ENCODE measurements around the gene SUPT3H.
"Not testable (repeated sequence)": the region's sequence is repeated elsewhere in the genome, so short reads cannot be mapped to it uniquely, and the experiment has no call there.

SUPT3H gene

DNA sequence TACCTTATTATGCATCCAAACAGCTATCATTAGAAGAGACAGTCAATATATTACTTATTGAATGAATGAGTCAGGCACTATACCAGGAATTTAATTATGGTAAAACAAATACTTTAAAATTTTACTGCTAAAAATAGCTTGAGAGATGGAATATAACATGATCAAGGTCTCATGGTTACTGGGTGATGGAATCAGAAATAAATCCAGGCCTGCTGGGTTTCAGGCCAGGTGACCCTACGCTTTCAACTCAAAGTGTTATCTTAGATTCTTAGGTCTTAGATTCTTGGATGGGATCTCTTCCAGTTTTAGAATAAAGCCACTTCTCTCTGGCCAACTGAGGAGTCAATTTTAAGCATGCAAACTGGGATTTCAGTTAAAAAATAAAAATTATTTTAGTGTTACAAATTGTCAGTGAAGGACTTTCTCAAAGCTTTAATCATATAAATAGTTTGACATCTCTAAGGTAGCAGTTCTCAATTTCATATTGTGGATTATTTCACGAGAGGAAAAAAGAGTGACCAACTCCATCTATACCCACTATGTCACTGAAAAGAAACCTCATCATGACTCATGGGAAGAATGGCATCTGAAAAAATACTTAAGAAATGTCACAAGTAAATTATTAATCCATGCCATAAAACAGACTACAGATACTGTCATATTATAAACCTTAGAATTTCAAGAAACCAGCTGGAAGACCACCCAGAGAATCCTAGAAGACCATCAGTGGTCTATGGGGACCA is 333.1 kb downstream of the SUPT3H start:
- H3K9ac ChIP-seq (ENCODE audit: low read length), result no peak overlapping the region
- no peaks in the 10 kb centered on the region for H3K36me3 ChIP-seq (ENCODE audit: control insufficient read depth, insufficient read depth, low read length)
- no peak overlapping the region for H3K4me3 ChIP-seq (ENCODE audit: low read length)
- no peaks in the 10 kb centered on the region for H3K4me1 ChIP-seq (ENCODE audit: control insufficient read depth, insufficient read depth, low read length)
- no peak overlapping the region for H3K27ac ChIP-seq (ENCODE audit: low read depth, low read length)
- H3K27me3 ChIP-seq (ENCODE audit: control insufficient read depth, insufficient read depth, low read length), result no peaks in the 10 kb centered on the region

DNA sequence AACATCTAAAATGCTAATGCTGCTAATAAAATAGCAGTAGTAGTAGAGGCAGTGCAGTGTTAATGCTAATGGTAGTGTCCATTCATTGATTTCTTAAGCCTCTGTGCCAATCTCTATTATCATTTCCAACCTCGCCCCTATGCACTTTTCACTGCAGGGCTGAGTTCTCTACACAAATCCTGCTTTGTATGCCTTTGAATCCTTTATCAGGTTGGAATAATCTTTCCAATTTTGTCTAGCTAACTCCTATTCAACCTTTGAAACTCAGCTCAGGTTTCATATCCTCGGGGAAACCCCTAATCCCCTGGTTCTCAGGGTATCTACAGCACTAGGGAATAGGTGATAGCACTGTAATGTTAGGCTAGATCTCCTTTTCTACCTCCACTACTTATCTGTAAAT is 333.6 kb downstream of the SUPT3H start:
- Histone ChIP-seq H3K4me3 (ENCODE audit: low read length) (no peak overlapping the region), H3K9ac (ENCODE audit: low read length) (no peak overlapping the region), H3K27me3 (ENCODE audit: control insufficient read depth, insufficient read depth, low read length) (no peaks in the 10 kb centered on the region), H3K4me1 (ENCODE audit: control insufficient read depth, insufficient read depth, low read length) (no peaks in the 10 kb centered on the region), H3K27ac (ENCODE audit: low read depth, low read length) (no peak overlapping the region), H3K36me3 (ENCODE audit: control insufficient read depth, insufficient read depth, low read length) (no peaks in the 10 kb centered on the region)

DNA sequence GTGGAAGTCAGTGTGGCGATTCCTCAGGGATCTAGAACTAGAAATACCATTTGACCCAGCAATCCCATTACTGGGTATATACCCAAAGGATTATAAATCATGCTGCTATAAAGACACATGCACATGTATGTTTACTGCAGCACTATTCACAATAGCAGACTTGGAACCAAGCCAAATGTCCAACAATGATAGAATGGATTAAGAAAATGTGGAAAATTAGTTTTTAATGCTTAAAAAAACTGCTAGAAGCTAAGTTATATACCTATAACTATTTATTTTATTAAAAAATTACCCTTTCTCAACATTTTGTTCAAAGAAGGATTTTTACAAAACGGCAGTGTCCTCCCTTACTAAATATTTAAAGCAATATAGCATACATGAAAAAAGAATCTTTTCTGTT is 335.1 kb downstream of the SUPT3H start:
- H3K27ac ChIP-seq (ENCODE audit: low read depth, low read length); H3K36me3 ChIP-seq (ENCODE audit: control insufficient read depth, insufficient read depth, low read length); H3K4me1 ChIP-seq (ENCODE audit: control insufficient read depth, insufficient read depth, low read length); H3K9ac ChIP-seq (ENCODE audit: low read length); H3K4me3 ChIP-seq (ENCODE audit: low read length); H3K27me3 ChIP-seq (ENCODE audit: control insufficient read depth, insufficient read depth, low read length): not testable (repeated sequence)

DNA sequence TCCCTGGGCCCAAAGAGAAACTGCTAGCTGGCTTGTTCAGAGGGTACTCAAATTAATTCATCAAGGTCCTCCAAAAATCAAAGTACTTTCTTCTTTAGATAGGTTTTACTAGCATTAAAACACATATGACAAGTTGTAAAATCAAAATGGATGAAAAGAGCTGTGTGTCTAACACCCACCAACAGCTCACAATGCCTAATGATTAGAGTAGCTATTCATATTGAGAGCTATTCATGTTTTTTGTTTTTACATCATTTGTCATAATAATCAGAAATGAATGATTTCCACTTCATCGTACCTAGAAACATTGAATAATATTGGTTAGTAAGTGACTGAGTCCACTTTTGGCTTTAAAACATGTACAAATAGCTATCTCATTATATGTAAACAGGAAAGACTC is 339.5 kb downstream of the SUPT3H start:
- no peaks in the 10 kb centered on the region for H3K36me3 ChIP-seq (ENCODE audit: control insufficient read depth, insufficient read depth, low read length)
- no peak overlapping the region for H3K4me3 ChIP-seq (ENCODE audit: low read length)
- H3K4me1 ChIP-seq (ENCODE audit: control insufficient read depth, insufficient read depth, low read length), result no peaks in the 10 kb centered on the region
- no peaks in the 10 kb centered on the region for H3K27me3 ChIP-seq (ENCODE audit: control insufficient read depth, insufficient read depth, low read length)
- H3K9ac ChIP-seq (ENCODE audit: low read length), result no peak overlapping the region
- no peak overlapping the region for H3K27ac ChIP-seq (ENCODE audit: low read depth, low read length)

DNA sequence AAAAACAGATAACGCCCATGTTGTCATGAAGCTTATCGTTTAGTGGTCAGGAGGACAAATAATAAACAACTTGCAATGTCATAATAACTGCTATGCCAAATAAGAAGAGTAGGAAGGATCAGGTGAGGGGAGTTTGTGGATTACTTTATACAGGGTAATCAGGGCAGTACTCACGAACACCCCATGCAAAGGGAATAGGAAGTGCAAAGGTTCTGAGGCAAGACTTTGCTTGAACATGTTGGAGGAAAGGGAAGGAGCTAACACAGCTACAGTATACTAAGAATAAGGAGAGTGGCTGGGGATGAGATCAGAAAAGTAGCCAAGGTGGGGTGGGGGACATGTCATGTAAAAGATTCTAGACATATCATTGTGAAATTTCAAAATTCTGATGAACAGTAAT is 341.6 kb downstream of the SUPT3H start:
- Histone ChIP-seq H3K36me3 (ENCODE audit: control insufficient read depth, insufficient read depth, low read length) (no peaks in the 10 kb centered on the region), H3K27ac (ENCODE audit: low read depth, low read length) (no peak overlapping the region), H3K9ac (ENCODE audit: low read length) (no peak overlapping the region), H3K27me3 (ENCODE audit: control insufficient read depth, insufficient read depth, low read length) (no peaks in the 10 kb centered on the region), H3K4me1 (ENCODE audit: control insufficient read depth, insufficient read depth, low read length) (no peaks in the 10 kb centered on the region), H3K4me3 (ENCODE audit: low read length) (no peak overlapping the region)

DNA sequence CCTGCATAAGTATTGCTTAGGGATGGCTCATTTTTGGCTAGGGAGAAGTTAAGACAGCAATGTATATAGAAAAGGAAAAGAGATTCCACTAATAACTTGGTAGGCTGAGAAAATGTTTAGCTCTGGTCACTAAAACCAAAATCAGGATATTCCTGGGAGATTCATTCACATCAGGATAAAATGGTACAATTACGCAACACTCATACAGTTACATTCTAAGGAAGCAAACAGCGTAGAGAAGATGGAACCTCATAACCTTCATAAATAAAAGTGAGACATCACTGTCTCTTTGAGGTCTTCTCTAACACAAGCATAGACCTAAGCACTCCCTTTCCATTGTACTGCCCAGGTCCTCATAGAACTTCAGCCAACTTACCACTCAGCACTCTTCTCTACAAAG is 345.3 kb downstream of the SUPT3H start:
- Histone ChIP-seq H3K4me3 (ENCODE audit: low read length) (no peak overlapping the region), H3K27me3 (ENCODE audit: control insufficient read depth, insufficient read depth, low read length) (no peaks in the 10 kb centered on the region), H3K9ac (ENCODE audit: low read length) (no peak overlapping the region), H3K4me1 (ENCODE audit: control insufficient read depth, insufficient read depth, low read length) (no peaks in the 10 kb centered on the region), H3K27ac (ENCODE audit: low read depth, low read length) (no peak overlapping the region), H3K36me3 (ENCODE audit: control insufficient read depth, insufficient read depth, low read length) (no peaks in the 10 kb centered on the region)

DNA sequence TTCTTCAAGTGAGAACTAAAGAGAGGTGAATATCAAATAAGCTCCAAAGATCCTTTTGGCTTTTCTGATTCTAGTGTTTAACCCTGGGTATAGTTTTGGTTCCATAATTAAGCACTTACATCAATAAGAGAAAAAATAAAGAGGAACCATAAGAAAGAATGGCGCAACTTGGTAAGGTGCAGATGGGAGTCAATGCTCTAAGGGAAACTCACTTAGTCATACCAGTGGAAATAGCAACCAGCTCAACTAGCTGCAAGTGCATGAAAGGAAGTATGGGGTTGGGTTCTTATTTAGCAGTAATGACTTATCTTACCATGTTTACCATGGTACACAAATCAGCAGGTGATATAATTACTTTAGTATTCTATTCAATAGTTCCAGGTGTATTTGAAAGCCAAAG is 346.1 kb downstream of the SUPT3H start:
- Histone ChIP-seq H3K36me3 (ENCODE audit: control insufficient read depth, insufficient read depth, low read length) (no peaks in the 10 kb centered on the region), H3K4me3 (ENCODE audit: low read length) (no peak overlapping the region), H3K4me1 (ENCODE audit: control insufficient read depth, insufficient read depth, low read length) (no peaks in the 10 kb centered on the region), H3K27ac (ENCODE audit: low read depth, low read length) (no peak overlapping the region), H3K9ac (ENCODE audit: low read length) (no peak overlapping the region), H3K27me3 (ENCODE audit: control insufficient read depth, insufficient read depth, low read length) (no peaks in the 10 kb centered on the region)

DNA sequence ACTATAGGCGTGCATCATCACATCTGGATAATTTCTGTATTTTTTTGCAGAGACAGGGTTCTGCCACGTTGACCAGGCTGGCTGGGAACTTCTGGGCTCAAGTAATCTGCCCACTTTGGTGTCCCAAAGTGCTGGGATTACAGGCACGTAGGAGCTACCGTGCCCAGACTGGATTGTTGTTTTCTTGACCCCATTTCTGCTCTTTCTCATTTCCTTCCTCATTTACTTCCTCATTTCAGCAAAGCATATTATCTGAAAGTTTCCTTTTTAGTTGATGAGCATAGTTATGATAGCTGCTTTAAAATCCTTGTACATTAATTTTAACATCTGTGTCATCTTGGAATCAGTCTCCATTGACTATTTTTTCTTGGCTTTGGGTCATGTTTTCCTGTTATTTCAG is 350.6 kb downstream of the SUPT3H start:
- H3K27ac ChIP-seq (ENCODE audit: low read depth, low read length), result no peak overlapping the region
- H3K27me3 ChIP-seq (ENCODE audit: control insufficient read depth, insufficient read depth, low read length), result no peaks in the 10 kb centered on the region
- H3K4me1 ChIP-seq (ENCODE audit: control insufficient read depth, insufficient read depth, low read length), result no peaks in the 10 kb centered on the region
- no peaks in the 10 kb centered on the region for H3K36me3 ChIP-seq (ENCODE audit: control insufficient read depth, insufficient read depth, low read length)
- no peak overlapping the region for H3K4me3 ChIP-seq (ENCODE audit: low read length)
- no peak overlapping the region for H3K9ac ChIP-seq (ENCODE audit: low read length)

DNA sequence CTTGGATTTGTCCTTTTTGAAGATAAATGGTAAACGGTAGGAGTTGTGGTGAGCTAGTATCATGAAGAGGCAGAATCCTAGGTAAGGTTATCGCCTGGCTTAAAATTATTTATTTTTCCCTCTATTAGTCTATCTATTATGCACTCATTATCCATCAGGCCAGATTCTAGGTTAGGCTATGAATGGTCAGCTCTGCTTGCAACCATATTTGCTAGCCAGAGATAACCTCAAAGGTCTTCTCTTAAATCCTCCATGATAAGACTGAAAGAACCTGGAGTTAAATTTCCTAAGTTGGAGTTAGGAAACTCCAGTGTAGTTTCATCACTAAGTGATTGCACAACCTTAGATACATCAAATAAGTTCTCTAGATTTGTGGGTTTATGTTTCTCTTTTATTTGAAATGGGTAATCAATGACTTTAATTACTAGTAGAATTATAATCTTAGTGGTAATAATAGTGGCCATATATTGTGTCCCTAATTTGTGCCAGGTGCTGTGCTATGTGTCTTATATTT is 351.7 kb downstream of the SUPT3H start:
- H3K4me1 ChIP-seq (ENCODE audit: control insufficient read depth, insufficient read depth, low read length), result no peaks in the 10 kb centered on the region
- H3K36me3 ChIP-seq (ENCODE audit: control insufficient read depth, insufficient read depth, low read length), result no peaks in the 10 kb centered on the region
- H3K27ac ChIP-seq (ENCODE audit: low read depth, low read length), result no peak overlapping the region
- no peak overlapping the region for H3K9ac ChIP-seq (ENCODE audit: low read length)
- no peaks in the 10 kb centered on the region for H3K27me3 ChIP-seq (ENCODE audit: control insufficient read depth, insufficient read depth, low read length)
- H3K4me3 ChIP-seq (ENCODE audit: low read length), result no peak overlapping the region

DNA sequence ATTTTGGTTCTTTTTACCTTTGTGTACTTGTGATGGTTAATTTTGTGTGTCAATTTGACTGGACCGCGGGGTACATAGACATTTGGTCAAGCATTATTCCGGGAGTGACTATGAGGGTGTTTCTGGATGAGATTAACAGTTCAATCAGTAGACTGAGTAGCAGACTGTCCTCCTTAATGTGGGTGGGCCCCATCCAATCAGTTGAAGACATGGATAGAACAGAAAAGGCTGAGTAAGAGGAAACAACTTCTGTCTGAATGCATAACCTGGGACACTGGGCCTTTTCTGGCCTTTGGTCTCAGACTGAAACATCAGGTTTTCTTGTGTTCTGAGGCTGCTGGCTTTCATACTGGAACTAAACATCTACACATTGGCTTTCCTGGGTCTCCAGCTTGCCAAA is 353.1 kb downstream of the SUPT3H start:
- Histone ChIP-seq H3K4me1 (ENCODE audit: control insufficient read depth, insufficient read depth, low read length) (no peaks in the 10 kb centered on the region), H3K27ac (ENCODE audit: low read depth, low read length) (no peak overlapping the region), H3K27me3 (ENCODE audit: control insufficient read depth, insufficient read depth, low read length) (no peaks in the 10 kb centered on the region), H3K4me3 (ENCODE audit: low read length) (no peak overlapping the region), H3K36me3 (ENCODE audit: control insufficient read depth, insufficient read depth, low read length) (no peaks in the 10 kb centered on the region), H3K9ac (ENCODE audit: low read length) (no peak overlapping the region)

DNA sequence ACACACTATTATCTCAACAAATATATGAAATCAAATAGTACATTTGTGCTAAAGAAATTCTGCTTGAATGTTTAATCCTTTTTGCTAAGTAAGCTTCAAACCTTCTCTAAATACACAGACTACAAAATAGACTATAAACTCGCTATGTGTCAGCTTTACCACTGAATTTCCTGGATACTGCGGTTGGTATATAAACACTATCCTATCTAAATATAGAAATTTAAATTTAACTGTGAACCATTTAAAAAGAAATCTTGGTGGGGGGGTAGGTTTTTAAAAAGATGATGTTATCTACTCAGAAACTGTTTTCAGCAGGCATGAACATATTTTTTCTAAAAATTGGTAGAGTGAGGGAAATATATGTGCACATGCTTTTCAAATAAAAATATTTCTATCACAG is 356.1 kb downstream of the SUPT3H start:
- H3K36me3 ChIP-seq (ENCODE audit: control insufficient read depth, insufficient read depth, low read length), result no peaks in the 10 kb centered on the region
- H3K27ac ChIP-seq (ENCODE audit: low read depth, low read length), result no peak overlapping the region
- no peaks in the 10 kb centered on the region for H3K4me1 ChIP-seq (ENCODE audit: control insufficient read depth, insufficient read depth, low read length)
- no peaks in the 10 kb centered on the region for H3K27me3 ChIP-seq (ENCODE audit: control insufficient read depth, insufficient read depth, low read length)
- no peak overlapping the region for H3K9ac ChIP-seq (ENCODE audit: low read length)
- no peak overlapping the region for H3K4me3 ChIP-seq (ENCODE audit: low read length)

DNA sequence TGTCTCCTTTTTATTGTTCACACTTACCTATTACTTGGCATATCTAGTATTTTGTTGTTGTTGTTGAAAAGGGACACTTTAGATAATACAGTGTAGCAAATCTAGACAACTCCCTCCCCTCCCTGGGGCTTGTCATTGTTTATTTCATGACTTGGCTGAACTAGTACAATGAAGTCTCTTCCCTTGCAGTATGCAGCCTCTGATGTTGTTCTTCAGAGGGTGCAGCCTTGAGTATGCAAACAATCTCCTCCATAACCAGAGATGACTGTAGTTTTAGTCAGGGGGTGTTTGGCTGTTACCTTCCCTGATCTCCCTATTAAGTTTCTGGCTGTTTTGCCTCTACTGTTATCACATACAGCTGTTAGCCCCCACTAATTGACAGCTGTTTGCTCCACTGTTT is 365.0 kb downstream of the SUPT3H start:
- Histone ChIP-seq H3K27ac (ENCODE audit: low read depth, low read length) (no peak overlapping the region), H3K4me1 (ENCODE audit: control insufficient read depth, insufficient read depth, low read length) (no peaks in the 10 kb centered on the region), H3K9ac (ENCODE audit: low read length) (no peak overlapping the region), H3K27me3 (ENCODE audit: control insufficient read depth, insufficient read depth, low read length) (no peaks in the 10 kb centered on the region), H3K4me3 (ENCODE audit: low read length) (no peak overlapping the region), H3K36me3 (ENCODE audit: control insufficient read depth, insufficient read depth, low read length) (peaks cover 4% of the 10 kb centered on the region)

DNA sequence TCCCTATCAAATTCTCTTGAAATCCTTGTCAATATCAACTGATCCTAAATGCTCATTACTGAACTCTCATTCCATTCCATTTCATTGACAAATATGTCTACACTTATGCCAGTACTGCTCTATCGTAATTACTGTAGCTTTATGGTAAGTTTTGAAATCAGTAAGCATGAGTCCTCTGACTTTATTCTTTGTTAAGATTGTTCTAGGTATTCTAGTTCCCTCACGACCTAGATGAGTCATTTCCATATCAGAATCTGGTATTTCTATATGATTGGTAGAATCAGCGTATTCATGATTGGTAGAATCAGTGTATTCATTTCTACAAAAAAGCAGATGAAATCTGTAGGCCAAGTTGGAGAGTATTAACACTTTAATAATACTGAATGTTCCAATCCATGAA is 368.2 kb downstream of the SUPT3H start:
- Histone ChIP-seq H3K27me3 (ENCODE audit: control insufficient read depth, insufficient read depth, low read length) (no peaks in the 10 kb centered on the region), H3K27ac (ENCODE audit: low read depth, low read length) (no peak overlapping the region), H3K4me3 (ENCODE audit: low read length) (no peak overlapping the region), H3K36me3 (ENCODE audit: control insufficient read depth, insufficient read depth, low read length) (peaks cover 4% of the 10 kb centered on the region), H3K9ac (ENCODE audit: low read length) (no peak overlapping the region), H3K4me1 (ENCODE audit: control insufficient read depth, insufficient read depth, low read length) (no peaks in the 10 kb centered on the region)

Measured in rectal smooth muscle tissue (tissue), 1 donor.